SK-MEL-5 (cell line): ENCODE results near the gene SCNN1A. TPM values are rescaled to one million over a fixed set of nuclear protein-coding genes. Genes with fewer than 3 reads are reported as not detected.
A peak's percentile ranks its signal among the peaks of the same experiment; 100 is the strongest.
"Not testable (repeated sequence)": the region's sequence is repeated elsewhere in the genome, so short reads cannot be mapped to it uniquely, and the experiment has no call there.

Experiments
- DNase-seq: peaks from one replicate; pipeline ENCODE4 v3.0.0-alpha.2; 2016; ENCODE audit warnings: low read depth, low spot score
- in situ Hi-C: cut with HindIII; loops from 2 replicates; pipeline ENCODE4 v1.10.0; 2016; ENCODE audit warnings: low sequenced_read_pairs, high pct_unique_total_duplicates, low pct_unique_long_range_greater_than_20kb
- total RNA-seq: library from RNA; depleted of rRNA; stranded (reverse); fragments of >200 nt; shearing (Covaris generic); gene quantifications from 2 replicates; pipeline ENCODE4 v1.2.3, GENCODE V29; 2014

SCNN1A gene
- total RNA-seq, 1 experiment from 2014 or later = not detected

DNA sequence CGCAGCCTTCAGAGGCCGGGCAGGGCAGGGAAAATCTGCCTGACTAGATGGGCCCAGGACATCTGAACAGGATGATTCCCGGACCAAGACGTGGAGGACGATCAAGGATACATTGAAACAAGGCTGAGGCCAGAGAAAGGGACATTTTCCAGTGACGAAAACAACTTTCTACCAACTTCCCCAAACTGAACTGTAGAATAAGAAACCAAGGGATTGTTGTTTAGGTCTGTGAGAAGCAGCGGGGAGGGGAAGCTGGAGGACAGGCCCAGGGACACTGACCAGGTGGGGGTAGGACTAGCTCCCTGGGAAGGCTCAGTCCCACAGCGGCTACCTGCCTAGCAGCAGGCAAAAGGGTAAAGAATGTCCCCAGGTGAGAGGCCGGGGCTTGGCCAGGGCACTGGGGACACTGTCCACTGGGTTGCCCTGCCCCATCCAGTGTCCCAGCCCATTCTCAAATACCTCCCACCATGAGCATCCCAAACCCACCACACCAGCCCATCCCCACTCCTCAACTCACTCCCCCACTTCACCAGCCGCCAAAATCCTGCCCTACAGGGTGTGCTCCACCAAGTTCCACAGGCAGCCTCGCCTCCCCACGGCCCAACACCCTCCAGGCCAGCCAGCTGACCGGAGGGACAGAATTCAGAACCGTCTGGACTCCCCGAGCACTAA is 34.5 kb downstream of the SCNN1A start:
- in situ Hi-C loops = no loop called here
- DNase-seq = no peak

DNA sequence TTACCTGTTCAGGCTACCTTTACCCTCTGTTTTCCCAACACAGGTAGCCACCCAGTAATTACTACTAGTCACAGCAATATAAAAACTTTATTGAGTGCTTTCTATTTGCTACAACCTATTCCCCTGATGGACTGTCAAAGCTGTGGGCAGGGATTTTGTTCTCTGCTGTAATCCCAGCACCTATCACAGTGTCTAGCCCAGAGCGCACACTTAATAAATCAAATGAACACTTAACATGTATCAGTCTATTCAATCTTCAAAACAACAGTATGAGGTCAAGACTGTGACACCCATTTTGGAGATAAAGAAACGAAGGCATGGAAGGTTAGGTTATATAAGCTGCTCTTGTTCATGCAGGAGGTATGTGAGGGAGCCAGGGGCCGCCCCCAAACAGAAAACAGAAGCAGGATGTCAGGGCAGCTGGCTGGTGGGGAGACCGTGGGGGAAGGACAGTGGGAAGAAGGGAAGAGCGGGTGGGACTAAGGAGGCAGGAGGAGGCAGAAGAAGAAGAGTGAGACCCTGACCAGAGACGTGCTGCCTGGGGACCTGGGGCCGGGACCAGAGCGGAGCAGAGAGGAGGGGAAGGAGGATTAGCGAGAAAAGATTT is 35.2 kb downstream of the SCNN1A start:
- no peak for DNase-seq
- in situ Hi-C loops = no loop called here

DNA sequence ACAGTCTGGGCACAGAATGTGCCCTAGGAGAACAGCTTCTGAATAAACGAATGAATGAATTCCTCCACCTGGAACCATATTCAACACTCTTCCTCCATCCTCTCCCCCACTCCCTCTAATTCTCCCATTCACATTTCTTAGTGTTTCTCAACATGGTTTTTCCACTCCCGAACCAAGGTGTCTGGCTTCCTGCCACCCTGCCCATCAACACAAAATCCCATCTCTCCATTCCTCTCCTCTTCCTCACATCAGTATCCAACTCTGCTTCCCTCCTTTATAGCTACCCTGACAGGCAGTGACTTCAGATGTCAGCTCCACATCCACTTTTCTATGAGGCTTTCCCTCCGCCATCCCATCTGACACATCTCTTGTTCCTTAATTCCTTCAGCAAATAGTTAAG is 36.4 kb downstream of the SCNN1A start:
- in situ Hi-C loops = no loop called here

GRCh38 chr12:6338536-6338935 is 36.8 kb downstream of the SCNN1A start:
- DNase-seq, in situ Hi-C loops: not testable (repeated sequence)

More for the DNA sequence above, 36.4 kb downstream of the SCNN1A start:
- DNase-seq = no peak

DNA sequence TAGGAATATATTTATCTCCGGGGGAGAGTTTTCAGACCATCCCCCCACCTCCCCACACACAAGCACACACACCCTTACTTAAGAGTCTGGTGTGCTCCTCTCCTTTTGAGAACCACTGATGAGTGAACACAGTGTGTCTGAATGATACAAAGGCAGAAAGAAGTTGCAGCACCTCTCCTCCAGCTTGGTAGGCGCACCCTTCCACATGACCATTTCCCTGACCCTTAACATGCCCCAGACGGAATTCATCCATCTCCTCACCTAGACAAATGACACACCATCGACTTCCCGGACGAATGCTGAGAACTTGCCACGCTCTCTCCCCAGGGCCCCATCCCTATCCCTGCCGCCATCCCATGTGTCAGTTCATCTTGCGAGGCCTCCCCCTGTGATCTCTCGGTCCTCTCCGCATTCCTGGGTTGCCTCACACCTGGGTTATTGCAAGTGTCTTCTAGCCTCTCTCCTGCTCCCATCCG is 37.4 kb downstream of the SCNN1A start:
- no peak for DNase-seq
- in situ Hi-C loops = no loop called here

DNA sequence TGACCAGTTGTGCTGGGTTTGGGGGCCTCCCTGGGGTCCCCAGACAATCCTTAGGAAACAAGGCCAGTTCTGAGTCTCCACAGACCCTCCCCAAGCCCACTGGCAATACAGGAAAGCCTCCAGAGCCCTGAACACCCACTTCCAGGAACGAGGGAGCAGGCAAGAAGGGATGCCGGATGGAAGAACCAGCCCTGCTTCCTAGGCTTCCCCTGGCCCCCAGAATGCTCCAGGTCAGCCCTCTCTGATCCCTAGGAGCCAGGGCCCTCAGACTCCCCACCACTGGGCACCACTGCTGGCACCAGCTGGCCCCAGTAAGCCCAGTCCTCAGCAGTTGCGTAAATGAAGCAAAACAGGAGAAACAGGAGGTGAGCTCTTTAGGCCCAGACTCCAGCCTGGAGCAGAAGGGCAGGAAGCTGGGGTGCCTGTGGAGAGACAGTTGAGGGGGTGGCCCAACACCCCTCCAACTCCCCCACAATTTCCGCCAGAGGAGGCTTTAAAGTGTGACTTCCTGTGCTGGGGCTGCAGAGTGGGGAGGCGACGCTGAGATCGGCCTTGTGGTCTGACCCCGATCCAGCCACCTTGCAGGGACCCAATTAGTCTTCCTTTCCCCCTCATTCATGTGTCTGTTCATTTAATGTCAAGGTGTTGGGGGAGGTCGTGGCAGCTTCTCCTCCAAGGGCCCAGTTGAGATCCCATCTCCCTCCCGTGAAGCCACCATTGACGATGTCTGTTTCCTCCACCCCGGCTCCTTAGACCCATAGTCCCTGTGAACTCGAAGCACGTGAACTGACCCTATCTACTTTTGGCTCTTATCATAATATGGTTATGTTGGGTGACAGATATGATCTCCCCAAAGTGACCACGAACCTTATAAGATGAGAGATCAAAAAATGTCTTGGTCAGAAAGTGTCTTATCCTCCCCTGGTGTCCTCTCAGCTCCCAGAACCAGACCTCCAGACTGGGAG is 38.2 kb downstream of the SCNN1A start:
- DNase-seq = no peak
- in situ Hi-C loops = no loop called here

- peak; percentile 97 for DNase-seq
- in situ Hi-C loops = no loop called here
Measured at GRCh38 chr12:6336079-6336888, 39.1 kb downstream of the SCNN1A start.

DNA sequence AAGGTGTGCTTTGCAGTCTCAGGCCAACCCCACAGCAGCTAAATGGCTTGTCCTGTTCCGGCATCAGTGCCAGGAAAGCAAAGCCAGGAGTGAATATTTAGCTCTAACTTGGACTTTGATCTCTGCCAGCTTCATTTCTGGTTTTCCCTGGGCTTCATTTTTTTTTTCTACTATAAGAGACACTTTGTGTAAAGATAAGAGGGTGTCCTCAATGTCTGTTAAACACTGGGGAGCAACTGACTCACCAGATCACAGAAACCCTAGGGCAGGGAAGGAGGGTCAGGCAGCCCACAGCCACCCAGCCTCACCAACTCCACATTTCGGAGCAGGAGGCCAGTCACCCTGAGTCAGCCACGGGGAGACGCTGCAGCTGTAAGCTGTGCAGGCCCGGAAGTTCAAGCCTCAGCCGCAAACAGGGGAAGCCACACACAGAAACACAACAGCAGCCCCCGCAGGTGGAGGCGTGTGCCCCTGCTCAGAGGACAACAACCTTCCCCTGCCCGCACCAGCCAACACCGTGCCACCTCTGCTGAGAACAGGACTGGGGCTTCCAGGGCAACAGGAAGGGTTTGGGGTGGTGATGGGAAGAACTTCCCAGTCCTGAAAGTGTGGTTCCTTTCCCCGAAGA is 39.8 kb downstream of the SCNN1A start:
- in situ Hi-C loops = no loop called here
- DNase-seq = peak; percentile 70

DNA sequence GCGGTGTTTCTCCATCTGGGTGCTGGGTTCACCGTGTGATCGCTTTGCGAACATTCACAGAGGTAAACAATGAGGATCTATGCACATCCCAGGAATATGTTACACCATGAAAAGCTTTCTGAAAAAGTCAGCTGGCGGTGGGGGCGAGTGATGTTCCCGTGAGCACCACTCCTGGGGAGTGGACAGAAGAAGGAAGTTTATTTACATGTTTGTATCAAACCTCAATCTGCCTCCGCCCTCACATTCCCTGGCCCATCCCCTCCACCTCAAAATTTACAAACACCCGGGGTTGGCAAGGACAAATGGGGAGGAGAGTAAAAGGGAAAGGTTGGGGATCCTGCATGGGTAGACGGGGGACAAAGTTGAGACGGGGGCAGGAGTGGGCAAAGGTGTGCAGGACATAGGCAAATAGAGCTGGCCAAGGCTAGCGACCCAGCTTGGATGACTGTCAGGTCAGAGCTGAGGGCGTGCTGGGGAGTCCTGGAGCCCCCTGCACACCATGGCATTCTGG is 40.4 kb downstream of the SCNN1A start:
- no peak for DNase-seq
- in situ Hi-C loops = no loop called here

GRCh38 chr12:6334359-6334758 is 41.0 kb downstream of the SCNN1A start:
- no peak for DNase-seq
- in situ Hi-C loops = no loop called here

DNA sequence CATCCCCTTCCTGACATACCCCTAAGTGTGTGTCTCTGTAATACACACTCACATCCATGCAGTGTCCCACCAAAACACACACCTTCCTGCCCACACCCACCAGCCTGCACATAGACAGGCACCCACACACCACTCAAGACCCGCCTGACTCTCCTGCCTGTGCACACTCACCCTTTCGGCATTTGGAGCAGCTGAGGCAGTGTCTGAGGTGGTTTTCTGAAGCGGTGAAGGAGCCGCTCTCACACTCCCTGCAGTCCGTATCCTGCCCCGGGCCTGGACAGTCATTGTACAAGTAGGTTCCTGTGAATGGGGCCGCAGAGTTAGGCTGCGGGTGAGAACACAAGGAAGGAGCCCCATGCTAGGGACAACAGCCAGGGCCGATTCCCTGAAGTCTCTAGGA is 41.8 kb downstream of the SCNN1A start:
- in situ Hi-C loops = no loop called here

GRCh38 chr12:6333029-6333428 is 42.3 kb downstream of the SCNN1A start:
- no peak for DNase-seq
- in situ Hi-C loops = no loop called here

More for the DNA sequence above, 41.8 kb downstream of the SCNN1A start:
- peak; percentile 35 for DNase-seq

GRCh38 chr12:6332459-6332858 is 42.9 kb downstream of the SCNN1A start:
- in situ Hi-C loops = no loop called here
- DNase-seq = peak; percentile 97

DNA sequence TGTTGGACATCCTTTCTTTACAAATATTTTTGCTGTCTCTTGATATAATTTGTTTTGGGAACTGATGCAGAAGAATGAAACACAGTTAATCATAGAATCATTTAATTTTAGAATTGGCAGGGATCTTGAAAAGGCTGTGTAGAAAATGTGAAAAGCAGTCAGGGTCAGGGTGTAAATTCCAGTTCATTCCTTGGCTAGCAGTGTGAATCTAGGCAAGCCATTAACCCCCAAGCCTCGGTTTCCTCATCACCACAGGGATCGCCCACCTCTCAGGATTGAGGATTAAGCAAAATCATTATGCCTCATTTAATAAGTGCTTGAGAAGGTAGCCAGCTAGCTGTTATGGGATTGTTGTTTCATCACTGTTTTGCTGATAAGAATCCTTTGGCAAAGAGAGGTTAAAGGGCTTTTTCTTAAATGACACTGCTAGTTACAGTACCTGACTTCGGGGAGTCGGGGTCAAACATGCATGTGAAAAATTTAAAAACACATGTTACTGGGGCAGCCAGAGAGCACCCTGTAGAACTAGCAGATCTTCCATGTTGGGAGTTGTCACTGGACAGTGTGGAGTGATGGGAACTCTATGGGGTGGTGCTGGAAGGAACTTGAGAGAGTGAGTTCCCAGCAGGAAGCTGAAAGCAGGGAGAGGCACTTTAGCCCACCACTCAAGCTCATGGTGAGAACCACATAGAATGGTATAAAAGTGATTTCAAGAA is 44.2 kb downstream of the SCNN1A start:
- in situ Hi-C loops = no loop called here
- no peak for DNase-seq

GRCh38 chr12:6330192-6330591 is 45.2 kb downstream of the SCNN1A start:
- in situ Hi-C loops = no loop called here

GRCh38 chr12:6329703-6330064 is 45.7 kb downstream of the SCNN1A start:
- DNase-seq = no peak

More at GRCh38 chr12:6330192-6330591, 45.2 kb downstream of the SCNN1A start:
- no peak for DNase-seq

More at GRCh38 chr12:6329703-6330064, 45.7 kb downstream of the SCNN1A start:
- in situ Hi-C loops = no loop called here
